SU-DHL-6 (cell line): ENCODE data around the gene ABHD15.

Experiments
- EZH2phosphoT487 ChIP-seq: fragments of 200-600 bp; sonication (generic), shearing (Covaris generic); conservative IDR thresholded peaks from 2 replicates; pipeline ENCODE4 v1.6.1; 2018; ENCODE audit warnings: mild to moderate bottlenecking, antibody characterized with exemption, low read length, moderate library complexity, mixed read lengths
- TF ChIP-seq, protein P1 (sequence below): fragments of 200-600 bp; sonication (generic); IDR thresholded peaks from one replicate; pipeline ENCODE4 v1.5.1; 2017; ENCODE audit warnings: antibody characterized with exemption, mild to moderate bottlenecking, low read length, moderate library complexity; ENCODE audit not compliant: insufficient read depth, poor library complexity, severe bottlenecking

DNA sequence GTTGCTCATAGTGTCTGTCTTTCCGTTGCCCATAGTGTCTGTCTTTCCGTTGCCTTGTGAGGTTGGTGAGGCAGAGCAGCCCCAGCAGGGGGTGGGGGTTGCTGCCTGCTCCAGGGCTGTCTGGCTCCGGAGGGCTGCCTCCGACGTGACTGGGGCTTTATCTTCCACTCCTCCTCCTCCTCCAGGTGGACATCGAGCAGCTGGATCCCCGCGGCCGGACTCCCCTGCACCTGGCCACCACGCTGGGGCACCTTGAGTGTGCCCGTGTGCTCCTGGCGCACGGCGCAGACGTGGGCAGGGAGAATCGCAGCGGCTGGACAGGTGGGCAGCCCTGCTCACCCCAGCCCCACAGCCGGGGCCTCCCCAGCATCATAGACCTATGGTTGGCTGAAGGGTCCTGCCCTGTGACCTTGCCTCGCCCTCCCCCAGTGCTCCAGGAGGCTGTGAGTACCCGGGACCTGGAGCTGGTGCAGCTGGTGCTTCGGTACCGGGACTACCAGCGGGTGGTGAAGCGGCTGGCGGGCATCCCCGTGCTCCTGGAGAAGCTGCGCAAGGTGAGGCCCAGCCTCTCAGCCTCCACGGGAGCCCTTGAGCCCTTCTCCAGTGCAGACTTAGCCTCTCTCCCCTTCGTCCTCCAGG is 40.8 kb upstream of the ABHD15 start:
- TF ChIP-seq, protein P1, sequence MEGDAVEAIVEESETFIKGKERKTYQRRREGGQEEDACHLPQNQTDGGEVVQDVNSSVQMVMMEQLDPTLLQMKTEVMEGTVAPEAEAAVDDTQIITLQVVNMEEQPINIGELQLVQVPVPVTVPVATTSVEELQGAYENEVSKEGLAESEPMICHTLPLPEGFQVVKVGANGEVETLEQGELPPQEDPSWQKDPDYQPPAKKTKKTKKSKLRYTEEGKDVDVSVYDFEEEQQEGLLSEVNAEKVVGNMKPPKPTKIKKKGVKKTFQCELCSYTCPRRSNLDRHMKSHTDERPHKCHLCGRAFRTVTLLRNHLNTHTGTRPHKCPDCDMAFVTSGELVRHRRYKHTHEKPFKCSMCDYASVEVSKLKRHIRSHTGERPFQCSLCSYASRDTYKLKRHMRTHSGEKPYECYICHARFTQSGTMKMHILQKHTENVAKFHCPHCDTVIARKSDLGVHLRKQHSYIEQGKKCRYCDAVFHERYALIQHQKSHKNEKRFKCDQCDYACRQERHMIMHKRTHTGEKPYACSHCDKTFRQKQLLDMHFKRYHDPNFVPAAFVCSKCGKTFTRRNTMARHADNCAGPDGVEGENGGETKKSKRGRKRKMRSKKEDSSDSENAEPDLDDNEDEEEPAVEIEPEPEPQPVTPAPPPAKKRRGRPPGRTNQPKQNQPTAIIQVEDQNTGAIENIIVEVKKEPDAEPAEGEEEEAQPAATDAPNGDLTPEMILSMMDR: no peak
- no peak for TF ChIP-seq EZH2phosphoT487
